Naive thymus-derived CD4-positive, alpha-beta T cell (primary cell): ENCODE measurements around the gene TM6SF1. TPM values are rescaled to one million over a fixed set of nuclear protein-coding genes. Genes with fewer than 3 reads are reported as not detected.
"Not testable (repeated sequence)": the region's sequence is repeated elsewhere in the genome, so short reads cannot be mapped to it uniquely, and the experiment has no call there.

Experiments used
- ATAC-seq: fragments of 150-1000 bp; cut with Tn5 transposase; 2 replicates; pipeline ENCODE4 v1.10.0; 2021; ENCODE audit warnings: mild to moderate bottlenecking, moderate library complexity
- CTCF ChIA-PET: fragments of 350-600 bp; sonication (Branson Sonifier 250); formaldehyde crosslinking; loops from one replicate; lab custom pipeline; 2021; ENCODE audit warnings: antibody characterized with exemption; lab: Charles Lee
- POLR2A ChIA-PET: fragments of 350-600 bp; sonication (Branson Sonifier 250); formaldehyde crosslinking; loops from one replicate; lab custom pipeline; 2021; ENCODE audit warnings: antibody characterized with exemption, inconsistent platforms; lab: Charles Lee
- DNase-seq, 9 donors: peaks; one replicate each; pipeline versions ENCODE4 v3.0.0 to v3.0.0-alpha.2; 2020 to 2022; ENCODE audit warnings: mixed read lengths in 1 of 9
- H3K27ac ChIP-seq: one replicate; pipeline ENCODE4 v1.7.0; 2013; ENCODE audit warnings: mild to moderate bottlenecking, low read depth, low read length, moderate library complexity
- H3K27me3 ChIP-seq, 2 donors: one replicate each; pipeline ENCODE4 v1.7.0; 2013; ENCODE audit warnings: low read length in 2 of 2, mild to moderate bottlenecking in 2 of 2, moderate library complexity in 2 of 2; ENCODE audit not compliant: control insufficient read depth in 2 of 2, insufficient read depth in 2 of 2
- H3K36me3 ChIP-seq, 3 experiments: 1 replicate in 2 of 3; 2 replicates in 1 of 3; pipeline ENCODE4 v1.7.0; 2013; ENCODE audit warnings: low read length in 3 of 3, mild to moderate bottlenecking in 3 of 3, moderate library complexity in 1 of 3; ENCODE audit not compliant: insufficient read depth in 3 of 3, control insufficient read depth in 2 of 3
- H3K4me1 ChIP-seq, 2 donors: one replicate each; pipeline ENCODE4 v1.7.0; 2013; ENCODE audit warnings: low read length in 2 of 2, mild to moderate bottlenecking in 2 of 2, moderate library complexity in 1 of 2; ENCODE audit not compliant: control insufficient read depth in 2 of 2, insufficient read depth in 2 of 2
- H3K4me3 ChIP-seq: 2 replicates; pipeline ENCODE4 v1.7.0; 2013; ENCODE audit warnings: mild to moderate bottlenecking, low read length
- H3K9me3 ChIP-seq, 3 experiments: 1 replicate in 2 of 3; 2 replicates in 1 of 3; pipeline ENCODE4 v1.7.0; 2013; ENCODE audit warnings: low read length in 3 of 3; ENCODE audit not compliant: control insufficient read depth in 2 of 3
- H3K27ac Mint-ChIP-seq, 9 donors: one replicate each; pipeline ENCODE4 v1.8.0; 2020 to 2022; ENCODE audit warnings: mixed read lengths in 9 of 9, mild to moderate bottlenecking in 8 of 9, moderate library complexity in 5 of 9, inconsistent platforms in 2 of 9
- H3K27me3 Mint-ChIP-seq, 5 donors: one replicate each; pipeline ENCODE4 v1.8.0; 2021 to 2022; ENCODE audit warnings: mixed read lengths in 5 of 5, mild to moderate bottlenecking in 1 of 5
- H3K36me3 Mint-ChIP-seq, 5 donors: one replicate each; pipeline ENCODE4 v1.8.0; 2020 to 2022; ENCODE audit warnings: mixed read lengths in 5 of 5, mild to moderate bottlenecking in 3 of 5, inconsistent platforms in 1 of 5
- H3K4me1 Mint-ChIP-seq, 7 donors: one replicate each; pipeline ENCODE4 v1.8.0; 2020 to 2022; ENCODE audit warnings: mixed read lengths in 7 of 7, mild to moderate bottlenecking in 3 of 7, inconsistent platforms in 1 of 7
- H3K4me3 Mint-ChIP-seq, 10 donors: one replicate each; pipeline ENCODE4 v1.8.0; 2020 to 2022; ENCODE audit warnings: mild to moderate bottlenecking in 10 of 10, mixed read lengths in 10 of 10, moderate library complexity in 6 of 10, inconsistent platforms in 2 of 10
- H3K9me3 Mint-ChIP-seq, 11 donors: one replicate each; pipeline ENCODE4 v1.8.0; 2020 to 2022; ENCODE audit warnings: mixed read lengths in 11 of 11, mild to moderate bottlenecking in 4 of 11, inconsistent platforms in 1 of 11, moderate library complexity in 1 of 11
- intact Hi-C, 2 donors: fragments of 100-400 bp; cut with micrococcal nuclease; formaldehyde crosslinking; loops; one replicate each; pipeline ENCODE4 v1.15.1; 2023
- polyA plus RNA-seq, 2 donors: library from polyadenylated mRNA; unstranded; fragments of 300-500 nt; fragmentation: Illumina TruSeq; gene quantifications; one replicate each; pipeline ENCODE4 v1.2.3, GENCODE V29; 2021
- total RNA-seq, 6 experiments: library from RNA in 5 of 6; stranded (reverse) in 5 of 6; gene quantifications; 1 replicate in 5 of 6; 2 replicates in 1 of 6; pipeline ENCODE4 v1.2.3 and lab custom pipeline; 2021 to 2026

Gene TM6SF1
- total and polyA plus RNA-seq, 7 experiments from 2014 or later, result 0.33 to 10.1 (median 1.0) TPM; not detected in 1

- H3K27ac ChIP-seq, H3K27ac Mint-ChIP-seq, H3K4me3 ChIP-seq, ATAC-seq, H3K4me1 ChIP-seq, H3K4me1 Mint-ChIP-seq, H3K9me3 ChIP-seq, H3K27me3 ChIP-seq, CTCF ChIA-PET, H3K36me3 ChIP-seq, DNase-seq, H3K4me3 Mint-ChIP-seq, H3K9me3 Mint-ChIP-seq, intact Hi-C loops, POLR2A ChIA-PET: not testable (repeated sequence)
- peaks cover 0 to 24% (median 10%) of the 10 kb centered on the region in 5 donors for H3K36me3 Mint-ChIP-seq
- peaks cover 0 to 25% (median 5%) of the 10 kb centered on the region in 5 donors for H3K27me3 Mint-ChIP-seq
Measured at GRCh38 chr15:83142151-83142550, 34.7 kb downstream of the TM6SF1 start.

- Histone ChIP-seq H3K27me3 (no peaks in the 10 kb centered on the region), H3K4me3 (no peak overlapping the region), H3K27ac (no peak overlapping the region), H3K9me3 (no peaks in the 10 kb centered on the region), H3K36me3 (no peaks in the 10 kb centered on the region), H3K4me1 (no peaks in the 10 kb centered on the region)
- ChIA-PET CTCF (interaction anchor here (0.6 kb wide), 1 partner anchor 1864 kb away, joined by 3 read pairs; no protein-coding TSS in a partner anchor), POLR2A (no interaction called here)
- H3K27me3 Mint-ChIP-seq, result peaks cover 0 to 35% (median 12%) of the 10 kb centered on the region in 5 donors
- H3K27ac Mint-ChIP-seq, result no peak overlapping the region
- H3K9me3 Mint-ChIP-seq, result peaks cover 0 to 5% (median 3%) of the 10 kb centered on the region in 11 donors
- no peak for ATAC-seq
- H3K4me1 Mint-ChIP-seq, result no peaks in the 10 kb centered on the region
- DNase-seq, result no peak
- H3K4me3 Mint-ChIP-seq, result no peak overlapping the region
- peaks cover 0 to 37% (median 21%) of the 10 kb centered on the region in 5 donors for H3K36me3 Mint-ChIP-seq
- intact Hi-C loops, result no loop called here
Measured at GRCh38 chr15:83144771-83145170, 37.3 kb downstream of the TM6SF1 start.

GRCh38 chr15:83153288-83153687 lies 45.8 kb downstream of the TM6SF1 start:
- Histone ChIP-seq H3K27me3 (no peaks in the 10 kb centered on the region), H3K9me3 (no peaks in the 10 kb centered on the region), H3K4me1 (no peaks in the 10 kb centered on the region), H3K36me3 (no peaks in the 10 kb centered on the region), H3K4me3 (no peak overlapping the region), H3K27ac (no peak overlapping the region)
- H3K9me3 Mint-ChIP-seq, result peaks cover 0 to 4% (median 0%) of the 10 kb centered on the region in 11 donors
- H3K27ac Mint-ChIP-seq, result no peak overlapping the region
- ChIA-PET POLR2A (no interaction called here), CTCF (no interaction called here)
- peaks cover 0 to 24% (median 6%) of the 10 kb centered on the region in 5 donors for H3K36me3 Mint-ChIP-seq
- no peak for ATAC-seq
- H3K4me3 Mint-ChIP-seq, result no peak overlapping the region
- DNase-seq, result no peak
- H3K27me3 Mint-ChIP-seq, result peaks cover 0 to 18% (median 4%) of the 10 kb centered on the region in 5 donors
- intact Hi-C loops, result no loop called here
- H3K4me1 Mint-ChIP-seq, result peaks cover 0 to 6% (median 0%) of the 10 kb centered on the region in 7 donors

- intact Hi-C loops, result no loop called here
- Mint-ChIP-seq H3K27me3 (peaks cover 0 to 20% (median 8%) of the 10 kb centered on the region in 5 donors), H3K27ac (no peak overlapping the region), H3K9me3 (no peaks in the 10 kb centered on the region), H3K4me3 (no peak overlapping the region), H3K36me3 (peaks cover 0 to 20% (median 0%) of the 10 kb centered on the region in 5 donors), H3K4me1 (peaks cover 0 to 12% (median 0%) of the 10 kb centered on the region in 7 donors)
- Histone ChIP-seq H3K27ac (no peak overlapping the region), H3K27me3 (no peaks in the 10 kb centered on the region), H3K4me3 (no peak overlapping the region), H3K9me3 (no peaks in the 10 kb centered on the region), H3K36me3 (no peaks in the 10 kb centered on the region), H3K4me1 (no peaks in the 10 kb centered on the region)
- no peak for ATAC-seq
- POLR2A ChIA-PET, result no interaction called here
- CTCF ChIA-PET, result no interaction called here
- DNase-seq, result no peak
Measured at GRCh38 chr15:83155942-83156341, 48.5 kb downstream of the TM6SF1 start.

- DNase-seq, result no peak
- no peaks in the 10 kb centered on the region for H3K9me3 Mint-ChIP-seq
- intact Hi-C loops, result no loop called here
- H3K27ac Mint-ChIP-seq, result peak overlapping the region in 1 of 9 donors; percentile 44
- H3K36me3 Mint-ChIP-seq, result peaks cover 0 to 25% (median 0%) of the 10 kb centered on the region in 5 donors
- Histone ChIP-seq H3K4me1 (no peaks in the 10 kb centered on the region), H3K36me3 (no peaks in the 10 kb centered on the region), H3K4me3 (no peak overlapping the region), H3K27me3 (no peaks in the 10 kb centered on the region), H3K27ac (no peak overlapping the region), H3K9me3 (no peaks in the 10 kb centered on the region)
- no peak for ATAC-seq
- ChIA-PET POLR2A (no interaction called here), CTCF (no interaction called here)
- no peak overlapping the region for H3K4me3 Mint-ChIP-seq
- peaks cover 0 to 19% (median 11%) of the 10 kb centered on the region in 7 donors for H3K4me1 Mint-ChIP-seq
- H3K27me3 Mint-ChIP-seq, result peaks cover 0 to 27% (median 8%) of the 10 kb centered on the region in 5 donors
Measured at GRCh38 chr15:83158393-83158792, 50.9 kb downstream of the TM6SF1 start.

GRCh38 chr15:83160741-83161140 lies 53.3 kb downstream of the TM6SF1 start:
- no peaks in the 10 kb centered on the region for H3K36me3 ChIP-seq
- ChIA-PET CTCF (no interaction called here), POLR2A (no interaction called here)
- H3K9me3 ChIP-seq, result peaks cover 0 to under 1% (median 0%) of the 10 kb centered on the region in 3 experiments
- H3K27ac Mint-ChIP-seq, result no peak overlapping the region
- no peaks in the 10 kb centered on the region for H3K4me1 ChIP-seq
- peaks cover 0 to 32% (median 0%) of the 10 kb centered on the region in 5 donors for H3K36me3 Mint-ChIP-seq
- intact Hi-C loops, result loop anchor here in 1 of 2 donors (5.0 kb wide), 1 partner anchor 53 kb away; the partner anchor contains the start of gene TM6SF1
- H3K4me3 Mint-ChIP-seq, result no peak overlapping the region
- H3K4me1 Mint-ChIP-seq, result peaks cover 5 to 37% (median 21%) of the 10 kb centered on the region in 7 donors
- ATAC-seq, result no peak
- H3K27me3 ChIP-seq, result no peaks in the 10 kb centered on the region
- H3K27me3 Mint-ChIP-seq, result peaks cover 0 to 40% (median 8%) of the 10 kb centered on the region in 5 donors
- no peak overlapping the region for H3K4me3 ChIP-seq
- H3K27ac ChIP-seq, result no peak overlapping the region
- peaks cover 0 to 12% (median 2%) of the 10 kb centered on the region in 11 donors for H3K9me3 Mint-ChIP-seq
- no peak for DNase-seq

- POLR2A ChIA-PET, result no interaction called here
Measured at GRCh38 chr15:83163032-83163431, 55.6 kb downstream of the TM6SF1 start.

More at GRCh38 chr15:83163032-83163431, 55.6 kb downstream of the TM6SF1 start:
- Mint-ChIP-seq H3K4me1 (peaks cover 5 to 39% (median 21%) of the 10 kb centered on the region in 7 donors), H3K36me3 (peaks cover 0 to 38% (median 8%) of the 10 kb centered on the region in 5 donors), H3K9me3 (peaks cover 7 to 31% (median 18%) of the 10 kb centered on the region in 11 donors), H3K4me3 (peak overlapping the region in 4 of 10 donors; percentile 11 to 73 (median 56)), H3K27ac (peak overlapping the region in 7 of 9 donors; percentile 23 to 89 (median 77)), H3K27me3 (peaks cover 0 to 39% (median 10%) of the 10 kb centered on the region in 5 donors)
- CTCF ChIA-PET, result no interaction called here
- no peak overlapping the region for H3K4me3 ChIP-seq
- intact Hi-C loops, result loop anchor here in 1 of 2 donors (5.0 kb wide), 1 partner anchor 56 kb away; the partner anchor contains the start of gene TM6SF1
- H3K27me3 ChIP-seq, result no peaks in the 10 kb centered on the region
- no peaks in the 10 kb centered on the region for H3K4me1 ChIP-seq
- DNase-seq (peak in 5 of 9 donors; percentile 0 to 52 (median 13)), ATAC-seq (peak; percentile 51)
- H3K36me3 ChIP-seq, result no peaks in the 10 kb centered on the region
- no peak overlapping the region for H3K27ac ChIP-seq
- peaks cover 0 to 13% (median 0%) of the 10 kb centered on the region in 3 experiments for H3K9me3 ChIP-seq
